Left cardiac atrium (tissue), 4 donors: ENCODE data around the gene SUMO3. TPM values are rescaled to one million over a fixed set of nuclear protein-coding genes. Genes with fewer than 3 reads are reported as not detected.

ENCODE experiments used
- ATAC-seq, 2 donors: fragments of 200-7000 bp; cut with Tn5 transposase; one replicate each; pipeline ENCODE4 v1.9.1; 2020; ENCODE audit warnings: mild to moderate bottlenecking in 2 of 2, moderate library complexity in 2 of 2
- DNase-seq: peaks from one replicate; pipeline ENCODE4 v3.0.0-alpha.2; 2020
- intact Hi-C, 2 donors: fragments of 100-400 bp; cut with DNase I; formaldehyde crosslinking; loops; one replicate each; pipeline versions ENCODE4 v1.14.1 to v1.15.1; 2022 to 2023
- total RNA-seq, 2 donors: library from RNA; stranded (reverse); fragmentation: NEBNext Ultra II Directional; extraction: Animal tissue kit (Norgen Biotek cat#: 25700); gene quantifications; one replicate each; pipeline ENCODE4 v1.2.1, GENCODE V29; 2021
- donor health status: DM: no; HTN: yes; CAD: no.
- donor health status: DM: no; HTN: yes; CAD: no; lungs with severe emphysema.
- donor health status: DM: yes; HTN: yes; CAD: no.
- donor health status: Dilated cardiomyopathy.

Gene SUMO3
- total RNA-seq, 2 donors from 2014 or later, result 71.2 to 93.3 TPM

- peak; percentile 87 to 92 for ATAC-seq
- peak; percentile 51 for DNase-seq
- intact Hi-C loops, result loop anchor here in 1 of 2 donors (2.0 kb wide), 1 partner anchor 282 kb away; no protein-coding TSS in a partner anchor
Observed at GRCh38 chr21:44792702-44793591, 24.9 kb downstream of the SUMO3 start.

GRCh38 chr21:44791993-44792392, 25.9 kb downstream of the SUMO3 start:
- no peak for ATAC-seq
- intact Hi-C loops, result loop anchor here in 1 of 2 donors (2.0 kb wide), 1 partner anchor 281 kb away; no protein-coding TSS in a partner anchor

GRCh38 chr21:44791246-44791645, 26.6 kb downstream of the SUMO3 start:
- intact Hi-C loops, result no loop called here

More at GRCh38 chr21:44791993-44792392, 25.9 kb downstream of the SUMO3 start:
- no peak for DNase-seq

GRCh38 chr21:44790368-44790767, 27.5 kb downstream of the SUMO3 start:
- intact Hi-C loops, result no loop called here
- DNase-seq (no peak), ATAC-seq (no peak)

More at GRCh38 chr21:44791246-44791645, 26.6 kb downstream of the SUMO3 start:
- ATAC-seq, result peak in 1 of 2 donors; percentile 64
- DNase-seq, result no peak

GRCh38 chr21:44789880-44790279, 28.0 kb downstream of the SUMO3 start:
- intact Hi-C loops, result no loop called here
- no peak for DNase-seq
- no peak for ATAC-seq

GRCh38 chr21:44785620-44786335, 32.1 kb downstream of the SUMO3 start:
- intact Hi-C loops, result no loop called here
- DNase-seq, result no peak
- no peak for ATAC-seq

GRCh38 chr21:44784810-44785209, 33.1 kb downstream of the SUMO3 start:
- no peak for ATAC-seq

GRCh38 chr21:44783020-44783696, 34.7 kb downstream of the SUMO3 start:
- DNase-seq, result no peak
- ATAC-seq, result no peak
- intact Hi-C loops, result no loop called here

More at GRCh38 chr21:44784810-44785209, 33.1 kb downstream of the SUMO3 start:
- no peak for DNase-seq
- intact Hi-C loops, result no loop called here

- intact Hi-C loops, result no loop called here
Observed at GRCh38 chr21:44780767-44781459, 36.9 kb downstream of the SUMO3 start.

GRCh38 chr21:44780137-44780502, 37.7 kb downstream of the SUMO3 start:
- intact Hi-C loops, result no loop called here
- ATAC-seq, result no peak

More at GRCh38 chr21:44780767-44781459, 36.9 kb downstream of the SUMO3 start:
- ATAC-seq (no peak), DNase-seq (no peak)

GRCh38 chr21:44779417-44780136, 38.3 kb downstream of the SUMO3 start:
- intact Hi-C loops, result no loop called here
- peak; percentile 44 to 53 for ATAC-seq
- DNase-seq, result no peak

More at GRCh38 chr21:44780137-44780502, 37.7 kb downstream of the SUMO3 start:
- DNase-seq, result no peak

- no peak for DNase-seq
- ATAC-seq, result no peak
- intact Hi-C loops, result no loop called here
Observed at GRCh38 chr21:44778983-44779382, 38.9 kb downstream of the SUMO3 start.

- ATAC-seq (no peak), DNase-seq (no peak)
- intact Hi-C loops, result no loop called here
Observed at GRCh38 chr21:44778499-44778911, 39.4 kb downstream of the SUMO3 start.

- DNase-seq, result no peak
- intact Hi-C loops, result no loop called here
- ATAC-seq, result no peak
Observed at GRCh38 chr21:44778094-44778493, 39.8 kb downstream of the SUMO3 start.

- intact Hi-C loops, result no loop called here
- ATAC-seq, result no peak
- no peak for DNase-seq
Observed at GRCh38 chr21:44774972-44775371, 42.9 kb downstream of the SUMO3 start.

GRCh38 chr21:44773291-44773932, 44.5 kb downstream of the SUMO3 start:
- DNase-seq, result no peak
- intact Hi-C loops, result no loop called here
- no peak for ATAC-seq

GRCh38 chr21:44771896-44772525, 45.9 kb downstream of the SUMO3 start:
- intact Hi-C loops, result no loop called here
- ATAC-seq, result no peak
- DNase-seq, result no peak
